ENCODE results near the gene LRCH3.
"Not testable (repeated sequence)": the region's sequence is repeated elsewhere in the genome, so short reads cannot be mapped to it uniquely, and the experiment has no call there.

DNA sequence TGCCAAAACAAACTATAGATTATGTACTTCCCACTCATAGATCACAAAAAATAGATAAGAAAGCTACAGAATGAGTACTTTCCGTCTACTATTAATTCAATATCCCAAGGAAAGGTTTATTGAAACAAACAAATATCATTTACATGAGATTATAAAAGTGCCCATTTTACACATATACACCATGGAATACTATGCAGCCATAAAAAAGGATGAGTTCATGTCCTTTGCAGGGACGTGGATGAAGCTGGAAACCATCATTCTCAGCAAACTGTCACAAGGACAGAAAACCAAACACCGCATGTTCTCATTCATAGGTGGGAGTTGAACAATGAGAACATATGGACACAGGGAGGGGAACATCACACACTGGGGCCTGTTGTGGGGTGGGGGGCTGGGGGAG, 136.5 kb downstream of the LRCH3 start:
- TF ChIP-seq EZH2phosphoT487 (IDR thresholded peaks at IDR 0.05; ENCODE audit: insufficient read depth, low read depth); EZH2 (IDR thresholded peaks at IDR 0.05; ENCODE audit: insufficient read depth, poor library complexity, severe bottlenecking): not testable (repeated sequence)
